Measurements from ENCODE around the gene CAMK1G.

CAMK1G gene

GRCh38 chr1:209620487-209620884 is 37.0 kb downstream of the CAMK1G start:
- DNase-seq, result no peak

GRCh38 chr1:209621286-209621685 is 37.8 kb downstream of the CAMK1G start:
- no peak for DNase-seq

DNA sequence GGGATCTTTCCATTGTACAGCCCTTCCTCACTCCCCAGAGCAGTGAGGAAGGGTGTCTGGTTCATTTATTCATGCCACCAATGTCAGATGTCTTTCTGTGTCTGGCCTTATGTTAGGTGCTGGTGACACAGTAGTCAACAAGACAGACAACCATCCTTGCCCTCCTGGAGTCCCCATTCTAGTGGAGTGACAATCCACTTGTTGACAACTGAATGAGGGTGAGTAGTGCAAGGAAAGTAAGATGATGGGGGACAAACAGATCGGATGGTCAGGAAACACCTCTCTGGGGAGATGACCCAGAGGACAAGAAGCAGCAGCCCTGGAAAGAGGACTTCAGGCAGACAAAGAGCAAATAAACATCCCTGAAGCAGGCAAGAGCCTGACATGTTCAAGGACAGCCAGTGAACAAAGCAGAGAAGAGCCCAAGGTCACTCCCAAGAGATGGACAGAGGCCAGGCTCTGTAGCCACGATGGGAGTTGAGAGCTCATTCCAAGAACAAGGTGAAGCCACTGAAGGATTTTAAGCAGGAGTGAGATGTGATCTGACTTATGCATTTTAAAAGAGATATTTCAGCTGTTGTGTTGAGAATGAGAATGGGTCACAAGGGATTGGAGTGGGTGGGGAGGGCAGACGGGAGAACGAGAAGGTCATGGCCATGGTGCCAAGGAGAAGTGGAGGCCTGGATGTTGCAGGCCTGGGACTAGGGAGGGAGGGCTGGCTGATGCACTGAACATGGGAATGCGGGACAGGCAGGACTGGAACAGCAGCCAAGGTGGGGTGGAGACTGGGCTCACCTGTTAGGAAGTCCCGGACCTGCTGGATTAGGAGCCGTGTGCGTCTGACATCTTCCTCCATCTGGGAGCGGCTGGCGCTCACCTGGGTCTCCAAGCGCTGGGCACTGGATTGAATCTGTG is 38.5 kb downstream of the CAMK1G start:
- DNase-seq, result no peak

- DNase-seq, result no peak
Observed at GRCh38 chr1:209622841-209623829, 39.6 kb downstream of the CAMK1G start.

GRCh38 chr1:209624558-209625549 is 41.3 kb downstream of the CAMK1G start:
- DNase-seq, result no peak

DNA sequence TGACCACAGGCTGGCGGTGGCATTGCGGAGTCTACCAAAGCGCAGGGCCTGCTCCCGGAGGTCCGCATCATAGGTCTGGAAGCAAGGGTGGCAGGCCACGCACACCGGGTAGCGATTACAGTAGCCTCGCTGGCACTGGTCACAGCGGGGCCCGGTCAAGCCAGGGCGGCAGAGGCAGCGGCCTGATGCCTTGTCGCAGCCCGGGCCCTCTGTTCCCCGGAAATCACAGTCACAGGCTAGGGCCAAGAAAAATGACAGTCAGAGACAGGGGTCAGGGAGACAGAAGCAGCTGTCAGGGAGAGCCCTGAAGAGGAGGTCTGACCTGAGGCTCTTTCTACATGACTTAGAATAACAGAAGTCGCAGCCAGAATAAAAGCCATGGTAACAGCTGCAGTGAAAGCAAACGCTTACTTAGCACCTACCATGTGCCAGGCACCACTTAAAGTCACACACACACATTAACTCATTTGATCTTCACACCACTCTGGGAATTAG is 42.3 kb downstream of the CAMK1G start:
- no peak for DNase-seq

DNA sequence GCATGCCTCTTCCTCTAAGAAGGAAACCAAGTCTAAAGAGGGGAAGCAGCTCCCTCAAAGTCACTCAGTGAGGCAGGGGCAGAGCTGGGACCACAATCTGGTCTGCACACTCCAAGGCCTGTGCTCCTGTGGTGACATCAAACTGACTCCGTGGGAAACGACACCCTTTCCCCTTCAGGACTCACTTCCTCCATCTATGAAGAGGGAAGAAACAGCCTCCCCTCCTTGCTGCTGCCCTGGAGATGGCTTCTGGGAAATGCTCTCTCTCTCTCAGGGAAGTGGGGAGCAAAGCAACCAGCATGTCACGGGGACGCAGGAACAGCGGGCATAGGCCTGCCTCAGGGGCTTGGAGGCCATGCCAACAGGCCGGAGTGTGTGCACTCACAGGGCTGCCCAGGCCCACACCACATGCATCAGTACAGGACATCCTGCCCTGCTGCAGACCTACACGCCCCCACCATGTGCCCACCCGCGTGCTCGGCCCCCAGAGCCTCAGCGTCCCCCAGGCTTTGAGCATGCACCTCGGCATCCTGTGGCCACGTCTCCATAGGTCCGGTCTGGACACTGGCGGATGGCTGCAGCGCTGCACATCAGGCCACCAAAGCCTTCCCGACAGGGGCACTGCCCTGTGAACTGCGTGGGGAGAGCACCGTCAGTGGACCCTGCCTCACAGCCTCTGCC is 43.0 kb downstream of the CAMK1G start:
- DNase-seq, result no peak

DNA sequence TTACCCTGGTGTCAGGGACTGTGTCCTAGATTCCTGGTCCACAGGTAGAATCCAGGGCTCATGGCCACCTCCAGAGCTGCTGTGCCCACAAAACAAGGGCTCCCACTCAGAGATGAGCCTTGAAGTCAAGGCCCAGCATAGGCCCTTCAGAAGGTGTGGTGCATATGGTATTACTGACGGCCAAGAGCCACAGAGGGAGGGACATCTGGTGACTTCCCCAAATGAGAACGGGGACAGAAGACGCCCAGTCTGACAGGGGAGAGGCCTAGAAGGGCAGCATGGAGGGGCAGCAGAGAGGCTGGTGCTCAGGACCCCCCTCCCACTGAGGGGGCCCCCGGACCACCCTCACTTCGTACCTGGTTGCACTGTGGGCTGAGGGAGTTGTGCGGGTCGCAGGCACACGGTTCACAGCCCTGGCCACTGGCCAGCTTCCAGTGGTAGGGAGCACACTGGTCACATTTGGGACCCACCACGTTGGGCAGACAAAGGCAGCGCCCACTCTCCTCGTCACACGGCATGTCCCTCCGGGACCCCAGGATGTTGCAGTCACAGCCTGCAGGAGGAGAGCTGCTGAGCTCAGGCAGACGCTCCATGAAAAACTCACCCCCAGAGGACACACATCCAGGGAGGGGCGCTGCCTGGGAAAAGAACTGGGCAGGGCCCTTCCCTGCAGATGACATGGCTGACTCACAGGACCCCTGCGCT is 43.7 kb downstream of the CAMK1G start:
- DNase-seq, result peak in 1 of 2 donors; percentile 33

- peak; percentile 46 to 50 for DNase-seq
Observed at GRCh38 chr1:209627732-209628196, 44.2 kb downstream of the CAMK1G start.

DNA sequence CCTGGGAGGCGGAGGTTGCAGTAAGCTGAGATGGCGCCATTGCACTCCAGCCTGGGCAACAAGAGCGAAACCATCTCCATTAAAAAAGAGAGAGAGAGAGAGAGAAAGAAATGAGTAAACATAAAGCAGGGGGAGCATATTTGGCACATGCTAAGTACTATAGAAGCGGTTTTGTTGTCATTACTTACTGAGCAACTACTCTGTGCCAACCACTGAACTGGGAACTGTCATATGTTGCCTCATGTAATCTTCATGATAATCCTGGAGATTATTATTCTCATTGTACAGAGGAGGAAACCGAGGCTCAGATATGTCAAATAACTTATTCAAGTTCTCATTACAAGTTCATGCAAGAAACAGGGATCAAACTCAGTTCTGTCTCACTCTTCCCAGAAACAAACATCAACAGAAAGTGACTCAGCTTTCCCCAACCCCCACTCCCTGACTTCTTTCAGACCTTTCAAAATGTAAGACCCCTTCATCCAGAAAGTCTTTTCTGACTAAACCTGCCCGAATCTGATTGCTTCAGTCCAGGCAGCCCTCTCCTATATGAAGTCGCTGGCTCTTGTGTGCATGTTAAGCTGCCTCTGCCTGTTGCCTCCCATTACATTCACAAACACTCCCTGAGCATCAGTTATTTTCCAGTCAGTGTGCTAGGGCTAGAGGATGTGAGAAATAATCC is 45.2 kb downstream of the CAMK1G start:
- no peak for DNase-seq

DNA sequence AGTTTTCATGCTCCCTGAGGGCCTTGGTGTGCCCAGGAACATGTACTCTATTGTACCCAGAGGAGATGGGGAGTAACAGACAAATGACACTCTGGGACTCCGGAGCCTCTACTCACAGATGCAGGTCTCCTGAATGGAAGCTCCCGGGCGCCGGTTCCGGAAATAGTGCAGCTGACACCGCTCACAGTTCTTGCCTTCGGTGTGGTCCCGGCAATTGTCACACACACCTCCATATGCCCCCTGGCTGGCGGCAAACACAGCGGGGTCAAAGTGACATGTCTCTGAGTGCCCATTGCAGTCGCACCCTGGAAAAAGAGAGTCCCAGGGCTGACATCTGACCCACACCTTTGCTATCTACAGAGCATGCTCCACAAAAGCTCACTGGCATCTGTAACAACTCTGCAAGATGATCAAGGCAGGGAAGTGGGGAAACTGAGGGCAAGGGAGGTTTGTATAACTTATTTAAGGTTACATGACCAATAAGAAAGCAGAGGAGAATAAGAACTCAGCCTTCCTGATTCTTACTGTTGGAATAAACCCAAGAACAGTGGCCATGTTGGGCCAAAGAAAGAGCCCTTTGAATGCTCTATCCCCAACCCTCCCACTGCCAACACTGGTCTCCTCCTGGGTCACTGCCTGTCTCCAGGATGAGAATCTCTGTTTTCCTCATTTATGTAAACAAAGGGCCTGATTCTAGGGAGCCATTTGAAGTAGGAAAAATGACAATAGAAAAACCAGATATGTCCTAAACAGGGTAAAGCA is 46.3 kb downstream of the CAMK1G start:
- DNase-seq, result no peak

GRCh38 chr1:209630383-209631225 is 47.1 kb downstream of the CAMK1G start:
- DNase-seq, result no peak

GRCh38 chr1:209633335-209633997 is 50.0 kb downstream of the CAMK1G start:
- DNase-seq, result no peak

GRCh38 chr1:209634005-209634737 is 50.7 kb downstream of the CAMK1G start:
- DNase-seq, result no peak

DNA sequence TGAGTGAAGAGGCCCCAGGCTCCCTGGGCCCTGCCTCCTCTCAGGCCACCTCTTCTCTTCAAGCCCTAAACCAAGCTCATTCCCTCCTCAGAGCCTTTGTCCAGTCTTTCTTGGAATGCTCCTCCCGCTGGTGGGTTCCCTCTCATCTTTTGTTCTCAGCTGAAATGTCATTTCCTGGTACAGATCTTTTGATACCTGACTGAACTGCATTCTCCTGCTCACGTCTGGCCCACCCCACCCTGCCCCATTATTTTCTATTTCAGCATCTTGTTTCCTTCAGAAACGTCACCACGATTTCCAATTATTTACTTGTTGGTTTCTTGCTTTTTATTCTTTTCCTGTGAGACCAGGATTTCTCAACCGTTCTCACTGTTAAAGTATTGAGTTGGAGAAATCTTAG is 52.3 kb downstream of the CAMK1G start:
- no peak for DNase-seq

- DNase-seq, result no peak
Observed at GRCh38 chr1:209641832-209642172, 58.3 kb downstream of the CAMK1G start.

GRCh38 chr1:209642816-209643215 is 59.3 kb downstream of the CAMK1G start:
- DNase-seq, result no peak

All from bone marrow (tissue), 2 donors.